Natural killer cell (primary cell): ENCODE measurements around the gene CMTR1. TPM values are rescaled to one million over a fixed set of nuclear protein-coding genes. Genes with fewer than 3 reads are reported as not detected.

ENCODE experiments used
- ATAC-seq, 3 donors: fragments of 150-1000 bp in 2 of 3; fragments of 200-7000 bp in 1 of 3; cut with Tn5 transposase; 1 replicate in 1 of 3; 2 replicates in 2 of 3; pipeline ENCODE4 v1.10.0; 2021; ENCODE audit warnings: mild to moderate bottlenecking in 2 of 3, moderate library complexity in 2 of 3
- DNase-seq, 2 donors: peaks; one replicate each; pipeline versions ENCODE4 v3.0.0 to v3.0.0-alpha.2; 2013 to 2021; ENCODE audit warnings: mixed read lengths in 1 of 2
- H3K27ac ChIP-seq: one replicate; pipeline ENCODE4 v1.5.1; 2013; ENCODE audit warnings: mild to moderate bottlenecking, low read length
- H3K27me3 ChIP-seq: one replicate; pipeline ENCODE4 v1.6.1; 2013; ENCODE audit warnings: low read length; ENCODE audit not compliant: control insufficient read depth, insufficient read depth
- H3K36me3 ChIP-seq: one replicate; pipeline ENCODE4 v1.6.1; 2013; ENCODE audit warnings: low read length; ENCODE audit not compliant: control insufficient read depth, insufficient read depth
- H3K4me1 ChIP-seq: one replicate; pipeline ENCODE4 v1.6.1; 2013; ENCODE audit warnings: low read length; ENCODE audit not compliant: control insufficient read depth, insufficient read depth
- H3K4me3 ChIP-seq: one replicate; pipeline ENCODE4 v1.5.1; 2013; ENCODE audit warnings: low read length
- H3K9me3 ChIP-seq: one replicate; pipeline ENCODE4 v1.6.1; 2013; ENCODE audit warnings: low read length; ENCODE audit not compliant: control insufficient read depth, insufficient read depth
- H3K27ac Mint-ChIP-seq, 2 donors: one replicate each; pipeline ENCODE4 v1.8.0; 2022; ENCODE audit warnings: mild to moderate bottlenecking in 2 of 2, mixed read lengths in 2 of 2, moderate library complexity in 1 of 2
- H3K27me3 Mint-ChIP-seq, 2 donors: one replicate each; pipeline ENCODE4 v1.8.0; 2022; ENCODE audit warnings: low read depth in 2 of 2, mixed read lengths in 2 of 2
- H3K36me3 Mint-ChIP-seq: one replicate; pipeline ENCODE4 v1.8.0; 2022; ENCODE audit warnings: mixed read lengths
- H3K4me1 Mint-ChIP-seq, 2 donors: one replicate each; pipeline ENCODE4 v1.8.0; 2022; ENCODE audit warnings: mixed read lengths in 2 of 2
- H3K4me3 Mint-ChIP-seq: one replicate; pipeline ENCODE4 v1.8.0; 2022; ENCODE audit warnings: mild to moderate bottlenecking, moderate library complexity, mixed read lengths
- H3K9me3 Mint-ChIP-seq, 2 donors: one replicate each; pipeline ENCODE4 v1.8.0; 2022; ENCODE audit warnings: mixed read lengths in 2 of 2
- WGBS: methylation state at CpG from one replicate; pipeline ENCODE4 v1.1.7; 2013; ENCODE audit warnings: missing lambda C conversion rate; ENCODE audit not compliant: insufficient coverage; 5-methylcytosine and 5-hydroxymethylcytosine counted together
- intact Hi-C: fragments of 100-400 bp; cut with micrococcal nuclease; formaldehyde crosslinking; loops from one replicate; pipeline ENCODE4 v1.14.2; 2022
- total RNA-seq, 4 donors: library from RNA; stranded (reverse); fragments of 120-200 nt in 1 of 4; gene quantifications; one replicate each; pipeline versions ENCODE4 v1.2.3 to v1.2.4, GENCODE V29; 2013 to 2022
- TF ChIP-seq, protein P1 (sequence below): fragments of 200-600 bp; IDR thresholded peaks from one replicate; pipeline ENCODE4 v1.8.0; 2022; ENCODE audit warnings: antibody characterized with exemption

Gene CMTR1
- total RNA-seq, 3 donors from 2014 or later (not counting 1 experiment from before 2014, with no cell fraction given): 85.0 to 111 (median 94.7) TPM

DNA sequence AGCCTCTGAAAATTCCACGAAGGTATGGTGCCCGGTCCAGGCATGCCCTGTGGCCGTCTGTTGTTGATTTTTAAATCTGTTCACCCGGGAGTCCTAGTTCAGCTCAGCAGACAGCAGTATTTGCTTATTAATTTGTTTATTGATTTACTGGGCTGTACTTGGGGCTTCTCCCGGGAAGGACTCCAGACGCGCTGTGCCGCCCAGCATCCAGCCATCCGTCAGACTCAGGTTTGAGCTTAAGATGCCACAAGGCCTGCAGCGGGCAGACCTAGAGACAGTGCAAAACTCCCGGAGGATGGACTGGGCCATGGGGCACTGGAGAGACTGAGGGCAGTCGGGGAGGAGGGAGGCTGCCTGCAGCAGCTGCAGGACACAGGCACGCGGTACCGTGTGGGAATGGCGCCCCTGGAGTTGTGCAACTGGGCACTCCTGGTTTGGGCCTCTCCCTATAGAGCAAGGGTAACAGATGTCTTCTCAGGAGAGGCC lies 83.9 kb downstream of the CMTR1 start:
- Histone ChIP-seq H3K4me3 (peak overlapping the region; percentile 5), H3K4me1 (peaks cover 83% of the 10 kb centered on the region), H3K9me3 (no peaks in the 10 kb centered on the region), H3K27ac (peak overlapping the region; percentile 92), H3K27me3 (no peaks in the 10 kb centered on the region), H3K36me3 (no peaks in the 10 kb centered on the region)
- H3K27me3 Mint-ChIP-seq: peaks cover 0 to 8% of the 10 kb centered on the region in 2 donors
- TF ChIP-seq, protein P1, sequence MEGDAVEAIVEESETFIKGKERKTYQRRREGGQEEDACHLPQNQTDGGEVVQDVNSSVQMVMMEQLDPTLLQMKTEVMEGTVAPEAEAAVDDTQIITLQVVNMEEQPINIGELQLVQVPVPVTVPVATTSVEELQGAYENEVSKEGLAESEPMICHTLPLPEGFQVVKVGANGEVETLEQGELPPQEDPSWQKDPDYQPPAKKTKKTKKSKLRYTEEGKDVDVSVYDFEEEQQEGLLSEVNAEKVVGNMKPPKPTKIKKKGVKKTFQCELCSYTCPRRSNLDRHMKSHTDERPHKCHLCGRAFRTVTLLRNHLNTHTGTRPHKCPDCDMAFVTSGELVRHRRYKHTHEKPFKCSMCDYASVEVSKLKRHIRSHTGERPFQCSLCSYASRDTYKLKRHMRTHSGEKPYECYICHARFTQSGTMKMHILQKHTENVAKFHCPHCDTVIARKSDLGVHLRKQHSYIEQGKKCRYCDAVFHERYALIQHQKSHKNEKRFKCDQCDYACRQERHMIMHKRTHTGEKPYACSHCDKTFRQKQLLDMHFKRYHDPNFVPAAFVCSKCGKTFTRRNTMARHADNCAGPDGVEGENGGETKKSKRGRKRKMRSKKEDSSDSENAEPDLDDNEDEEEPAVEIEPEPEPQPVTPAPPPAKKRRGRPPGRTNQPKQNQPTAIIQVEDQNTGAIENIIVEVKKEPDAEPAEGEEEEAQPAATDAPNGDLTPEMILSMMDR: no peak
- WGBS: 50% methylated on average over 16 of the region's 16 CpGs
- peaks cover 59 to 75% of the 10 kb centered on the region in 2 donors for H3K4me1 Mint-ChIP-seq
- ATAC-seq (peak in 1 of 3 donors; percentile 0), DNase-seq (no peak)
- H3K36me3 Mint-ChIP-seq: no peaks in the 10 kb centered on the region
- no peaks in the 10 kb centered on the region for H3K9me3 Mint-ChIP-seq
- H3K4me3 Mint-ChIP-seq: peak overlapping the region; percentile 83
- intact Hi-C loops: loop anchor here (1.0 to 5.0 kb wide), 4 partner anchors 15 to 85 kb away; partner anchors contain the start of gene CMTR1
- peak overlapping the region; percentile 90 to 96 for H3K27ac Mint-ChIP-seq

DNA sequence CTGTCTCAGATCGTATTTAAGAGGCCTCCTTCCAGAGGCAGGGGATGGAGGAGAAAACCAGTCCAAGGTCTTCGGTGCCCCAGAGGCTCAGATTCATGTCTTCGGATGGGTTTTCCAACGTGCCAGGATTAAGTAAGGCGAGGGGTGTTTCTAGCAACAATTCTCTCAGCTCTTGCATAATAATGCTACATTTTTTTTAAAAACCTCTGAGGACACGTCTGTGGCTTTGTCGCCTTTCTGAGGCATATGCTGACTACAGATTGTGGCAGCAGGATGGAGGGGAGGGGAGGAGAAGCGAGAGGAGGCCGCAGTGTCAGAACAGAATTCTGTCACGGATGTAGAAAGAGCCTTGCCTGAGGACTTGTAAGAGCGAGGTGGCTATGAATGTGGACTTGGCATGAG lies 84.4 kb downstream of the CMTR1 start:
- H3K4me1 ChIP-seq: peaks cover 83% of the 10 kb centered on the region
- Mint-ChIP-seq H3K9me3 (no peaks in the 10 kb centered on the region), H3K27me3 (peaks cover 4 to 11% of the 10 kb centered on the region in 2 donors), H3K4me3 (peak overlapping the region; percentile 83), H3K36me3 (no peaks in the 10 kb centered on the region), H3K4me1 (peaks cover 59 to 79% of the 10 kb centered on the region in 2 donors), H3K27ac (peak overlapping the region; percentile 90 to 96)
- H3K27me3 ChIP-seq: no peaks in the 10 kb centered on the region
- ATAC-seq: peak; percentile 67 to 75 (median 71)
- H3K4me3 ChIP-seq: no peak overlapping the region
- DNase-seq: peak; percentile 66 to 93
- no peaks in the 10 kb centered on the region for H3K9me3 ChIP-seq
- H3K27ac ChIP-seq: peak overlapping the region; percentile 92
- intact Hi-C loops: loop anchor here (1.0 to 5.0 kb wide), 4 partner anchors 15 to 85 kb away; partner anchors contain the start of gene CMTR1
- 10% methylated on average over 11 of the region's 11 CpGs for WGBS
- TF ChIP-seq, protein P1: no peak
- no peaks in the 10 kb centered on the region for H3K36me3 ChIP-seq

DNA sequence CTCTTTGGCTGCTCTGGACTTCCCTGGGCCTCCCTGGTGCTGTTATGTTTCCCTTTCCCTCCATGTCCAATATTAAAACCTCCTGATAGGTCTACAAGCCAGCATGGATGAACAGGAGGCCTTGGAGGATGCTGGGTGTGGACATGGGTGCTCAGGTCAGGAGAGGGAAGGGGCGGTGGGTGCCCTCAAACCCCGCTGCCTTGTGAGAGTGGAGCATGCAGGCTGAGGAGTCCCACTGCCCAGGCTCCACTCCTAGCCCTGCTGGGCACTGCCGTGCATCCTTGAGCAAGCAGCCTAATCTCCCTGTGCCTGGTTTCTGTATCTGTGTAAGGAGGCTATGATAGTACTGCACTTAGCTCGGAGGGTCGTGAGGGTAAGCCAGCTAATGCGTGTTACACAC lies 85.1 kb downstream of the CMTR1 start:
- H3K27me3 ChIP-seq: no peaks in the 10 kb centered on the region
- H3K36me3 ChIP-seq: no peaks in the 10 kb centered on the region
- Mint-ChIP-seq H3K9me3 (no peaks in the 10 kb centered on the region), H3K36me3 (no peaks in the 10 kb centered on the region), H3K27ac (peak overlapping the region; percentile 90 to 96), H3K4me3 (peak overlapping the region; percentile 83), H3K27me3 (peaks cover 9 to 14% of the 10 kb centered on the region in 2 donors), H3K4me1 (peaks cover 59 to 82% of the 10 kb centered on the region in 2 donors)
- ATAC-seq (no peak), DNase-seq (no peak)
- no peak overlapping the region for H3K4me3 ChIP-seq
- TF ChIP-seq, protein P1: no peak
- WGBS: 92% methylated on average over 6 of the region's 6 CpGs
- intact Hi-C loops: loop anchor here (5.0 kb wide), 1 partner anchor 86 kb away; the partner anchor contains the start of gene CMTR1
- H3K9me3 ChIP-seq: no peaks in the 10 kb centered on the region
- peaks cover 76% of the 10 kb centered on the region for H3K4me1 ChIP-seq
- peak overlapping the region; percentile 92 for H3K27ac ChIP-seq

DNA sequence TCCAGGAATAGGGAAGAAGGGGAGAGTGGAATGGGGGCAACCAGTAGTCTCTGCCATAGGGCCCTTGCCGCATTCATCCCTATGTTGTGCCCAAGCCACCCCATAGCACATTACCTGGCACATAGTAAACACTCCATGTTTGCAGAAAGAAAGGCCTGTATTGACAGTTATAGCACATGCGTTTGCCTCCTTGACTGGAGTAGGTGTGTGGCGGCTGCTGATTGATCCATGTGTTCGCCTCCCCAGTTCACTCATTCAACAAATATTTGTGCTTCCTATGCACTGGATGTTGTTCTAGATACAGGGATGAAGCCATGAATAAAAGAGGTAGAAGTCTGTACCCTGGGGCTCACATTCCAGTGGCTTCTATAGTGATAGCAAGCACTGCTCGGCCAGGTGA lies 86.4 kb downstream of the CMTR1 start:
- Mint-ChIP-seq H3K36me3 (no peaks in the 10 kb centered on the region), H3K27me3 (peaks cover 9 to 14% of the 10 kb centered on the region in 2 donors), H3K4me3 (no peak overlapping the region), H3K4me1 (peaks cover 54 to 69% of the 10 kb centered on the region in 2 donors), H3K27ac (peak overlapping the region in 1 of 2 donors; percentile 90), H3K9me3 (no peaks in the 10 kb centered on the region)
- DNase-seq (no peak), ATAC-seq (no peak)
- Histone ChIP-seq H3K4me3 (no peak overlapping the region), H3K27me3 (no peaks in the 10 kb centered on the region), H3K27ac (no peak overlapping the region), H3K4me1 (peaks cover 63% of the 10 kb centered on the region), H3K9me3 (no peaks in the 10 kb centered on the region), H3K36me3 (no peaks in the 10 kb centered on the region)
- TF ChIP-seq, protein P1: no peak
- 91% methylated on average over 5 of the region's 5 CpGs for WGBS
- intact Hi-C loops: loop anchor here (5.0 kb wide), 1 partner anchor 87 kb away; the partner anchor contains the start of gene CMTR1
